HG03175 (cell line): ENCODE results near the gene CLIC5.

Experiments
- ATAC-seq: cut with Tn5 transposase; IDR thresholded peaks from one replicate; pipeline ENCODE4 v1.9.1; 2021; ENCODE audit warnings: mild to moderate bottlenecking, moderate library complexity; ENCODE audit not compliant: unreplicated experiment

Gene CLIC5

GRCh38 chr6:45900808-45901752, 114.6 kb downstream of the CLIC5 start:
- no peak for ATAC-seq

GRCh38 chr6:45899683-45899946, 116.0 kb downstream of the CLIC5 start:
- no peak for ATAC-seq

- no peak for ATAC-seq
Observed at GRCh38 chr6:45898941-45899682, 116.5 kb downstream of the CLIC5 start.

GRCh38 chr6:45896783-45897441, 118.7 kb downstream of the CLIC5 start:
- no peak for ATAC-seq

- no peak for ATAC-seq
Observed at GRCh38 chr6:45895569-45895968, 120.1 kb downstream of the CLIC5 start.

GRCh38 chr6:45892696-45893245, 122.9 kb downstream of the CLIC5 start:
- ATAC-seq = no peak

- no peak for ATAC-seq
Observed at GRCh38 chr6:45892196-45892595, 123.5 kb downstream of the CLIC5 start.

- no peak for ATAC-seq
Observed at GRCh38 chr6:45886776-45887175, 128.9 kb downstream of the CLIC5 start.

GRCh38 chr6:45884336-45884735, 131.3 kb downstream of the CLIC5 start:
- no peak for ATAC-seq

- no peak for ATAC-seq
Observed at GRCh38 chr6:45882671-45883070, 133.0 kb downstream of the CLIC5 start.

GRCh38 chr6:45881705-45882467, 133.8 kb downstream of the CLIC5 start:
- no peak for ATAC-seq

- ATAC-seq = no peak
Observed at GRCh38 chr6:45880676-45881075, 135.0 kb downstream of the CLIC5 start.

- ATAC-seq = no peak
Observed at GRCh38 chr6:45880159-45880558, 135.5 kb downstream of the CLIC5 start.

- ATAC-seq = no peak
Observed at GRCh38 chr6:45877970-45878590, 137.6 kb downstream of the CLIC5 start.

- no peak for ATAC-seq
Observed at GRCh38 chr6:45872827-45873365, 142.8 kb downstream of the CLIC5 start.

- no peak for ATAC-seq
Observed at GRCh38 chr6:45870531-45870930, 145.1 kb downstream of the CLIC5 start.

GRCh38 chr6:45864651-45865050, 151.0 kb downstream of the CLIC5 start:
- no peak for ATAC-seq

- no peak for ATAC-seq
Observed at GRCh38 chr6:45858691-45859090, 157.0 kb downstream of the CLIC5 start.

- ATAC-seq = no peak
Observed at GRCh38 chr6:45857827-45858226, 157.8 kb downstream of the CLIC5 start.
